NCI-H524 treated with DMSO at 0.1 percent for 48 hours (cell line): ENCODE measurements around the gene CGRRF1.

ENCODE experiments used
- DNase-seq: peaks from one replicate; lab custom pipeline; 2025; lab: John Stamatoyannopoulos, UW

The CGRRF1 gene

GRCh38 chr14:54577977-54578376, 68.3 kb downstream of the CGRRF1 start:
- DNase-seq: no peak

DNA sequence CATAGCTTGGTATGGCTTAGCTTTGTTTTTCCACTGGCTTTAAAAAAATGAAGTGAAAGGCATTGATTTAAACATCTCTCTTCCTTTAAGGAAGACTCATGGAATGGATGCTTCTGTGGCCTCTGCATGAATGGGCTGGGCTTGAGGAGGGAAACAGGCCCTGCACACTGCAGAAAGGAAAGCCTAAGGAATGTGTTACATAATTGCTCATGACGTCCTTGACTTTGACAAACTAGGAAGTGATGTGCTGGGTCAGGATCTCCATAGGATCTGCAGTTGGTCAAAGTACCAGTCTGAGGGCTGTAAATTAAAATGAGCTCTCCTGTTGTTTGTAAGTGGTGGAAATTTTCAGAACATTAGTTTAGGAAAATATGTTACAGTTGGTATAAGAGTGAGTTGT, 69.9 kb downstream of the CGRRF1 start:
- DNase-seq: no peak

GRCh38 chr14:54580933-54581332, 71.2 kb downstream of the CGRRF1 start:
- no peak for DNase-seq

DNA sequence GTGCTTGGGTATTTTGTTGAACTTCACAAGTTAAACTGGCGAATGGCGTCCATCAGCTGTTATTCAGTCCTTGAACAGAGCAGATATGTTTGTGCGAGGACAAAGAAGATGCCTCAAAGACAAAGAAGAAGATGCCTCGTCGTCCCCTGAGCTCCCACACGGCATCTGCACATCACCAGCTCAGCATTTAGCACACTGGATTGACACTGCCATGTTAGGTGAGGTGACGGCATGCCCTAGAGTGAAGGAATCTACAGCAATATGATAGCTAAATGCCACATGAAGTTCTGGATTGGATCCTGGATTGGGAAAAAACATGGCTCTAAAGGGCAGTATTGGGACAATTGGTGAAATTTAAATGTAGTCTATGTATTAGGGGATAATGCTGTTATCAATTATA, 72.6 kb downstream of the CGRRF1 start:
- no peak for DNase-seq

DNA sequence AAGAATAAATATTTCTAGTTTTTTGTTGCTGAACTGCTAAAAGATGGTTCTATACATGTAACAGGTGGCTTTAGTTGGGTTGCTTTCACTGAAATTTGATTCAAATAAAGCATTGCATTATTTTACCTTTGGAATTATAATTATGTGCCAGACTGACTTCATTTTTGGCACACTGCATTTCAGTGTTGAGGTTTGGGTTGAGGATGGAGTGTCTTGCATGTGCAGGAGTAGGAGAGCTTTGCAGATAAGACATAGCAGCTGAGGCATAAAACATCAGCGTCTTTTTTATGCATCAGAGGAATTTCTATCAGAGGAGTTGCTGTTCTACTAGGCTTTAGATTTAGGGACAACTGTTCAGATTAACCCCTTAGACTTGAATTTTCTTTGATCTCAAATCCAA, 74.4 kb downstream of the CGRRF1 start:
- no peak for DNase-seq

GRCh38 chr14:54585214-54585613, 75.5 kb downstream of the CGRRF1 start:
- DNase-seq: no peak
